A172 (cell line): ENCODE data around the gene NLRP6. TPM values are rescaled to one million over a fixed set of nuclear protein-coding genes. Genes with fewer than 3 reads are reported as not detected.

Source experiments
- DNase-seq: peaks from one replicate; pipeline ENCODE4 v3.0.0-alpha.2; 2015; ENCODE audit warnings: low spot score
- total RNA-seq: library from RNA; depleted of rRNA; stranded (reverse); fragments of >200 nt; shearing (Covaris generic); gene quantifications from 2 replicates; pipeline ENCODE4 v1.2.3, GENCODE V29; 2014

The NLRP6 gene
- total RNA-seq, 1 experiment from 2014 or later: not detected

GRCh38 chr11:293852-294661 is 15.8 kb downstream of the NLRP6 start:
- no peak for DNase-seq

- no peak for DNase-seq
Measured at GRCh38 chr11:294780-295179, 16.6 kb downstream of the NLRP6 start.

DNA sequence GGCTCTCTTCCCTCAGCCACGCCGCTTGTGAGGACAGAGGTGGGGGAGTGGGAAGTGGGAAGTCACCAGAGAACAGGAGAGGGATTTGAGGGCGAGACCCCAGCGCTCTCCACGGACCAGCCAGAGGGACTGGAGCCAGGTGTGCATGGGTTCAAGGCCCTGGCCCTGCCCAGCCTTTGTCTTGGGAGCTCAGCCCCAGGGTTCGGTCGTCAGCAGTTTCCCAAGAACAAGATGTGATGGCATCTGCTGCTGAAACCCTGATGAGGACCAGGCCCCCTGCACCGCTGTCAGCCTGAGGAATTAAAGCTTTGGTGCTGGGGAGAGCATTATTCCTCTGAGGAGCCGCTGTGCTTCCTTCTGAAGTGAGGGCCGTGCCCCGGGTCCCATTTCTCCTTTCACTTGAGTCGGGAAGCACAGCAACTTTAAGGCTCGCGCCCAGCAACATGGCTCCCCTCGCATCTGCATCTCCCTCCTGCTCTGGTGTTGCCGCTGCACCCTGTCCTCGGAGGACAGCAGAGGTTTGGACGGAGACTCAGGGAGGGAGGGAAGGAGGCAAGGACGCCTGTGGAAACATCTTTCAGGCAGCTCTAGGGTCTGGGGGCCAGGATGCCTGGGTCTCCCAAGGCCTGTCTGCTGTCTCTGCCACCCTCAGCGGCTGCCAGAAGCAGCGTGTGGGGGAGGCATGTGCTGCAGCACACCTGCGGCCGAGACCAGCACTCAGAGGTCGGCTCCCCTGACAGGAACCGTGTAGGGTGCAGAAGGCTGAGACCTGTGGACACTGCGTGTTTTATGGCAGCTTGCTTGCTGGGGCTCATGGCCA is 17.4 kb downstream of the NLRP6 start:
- no peak for DNase-seq

DNA sequence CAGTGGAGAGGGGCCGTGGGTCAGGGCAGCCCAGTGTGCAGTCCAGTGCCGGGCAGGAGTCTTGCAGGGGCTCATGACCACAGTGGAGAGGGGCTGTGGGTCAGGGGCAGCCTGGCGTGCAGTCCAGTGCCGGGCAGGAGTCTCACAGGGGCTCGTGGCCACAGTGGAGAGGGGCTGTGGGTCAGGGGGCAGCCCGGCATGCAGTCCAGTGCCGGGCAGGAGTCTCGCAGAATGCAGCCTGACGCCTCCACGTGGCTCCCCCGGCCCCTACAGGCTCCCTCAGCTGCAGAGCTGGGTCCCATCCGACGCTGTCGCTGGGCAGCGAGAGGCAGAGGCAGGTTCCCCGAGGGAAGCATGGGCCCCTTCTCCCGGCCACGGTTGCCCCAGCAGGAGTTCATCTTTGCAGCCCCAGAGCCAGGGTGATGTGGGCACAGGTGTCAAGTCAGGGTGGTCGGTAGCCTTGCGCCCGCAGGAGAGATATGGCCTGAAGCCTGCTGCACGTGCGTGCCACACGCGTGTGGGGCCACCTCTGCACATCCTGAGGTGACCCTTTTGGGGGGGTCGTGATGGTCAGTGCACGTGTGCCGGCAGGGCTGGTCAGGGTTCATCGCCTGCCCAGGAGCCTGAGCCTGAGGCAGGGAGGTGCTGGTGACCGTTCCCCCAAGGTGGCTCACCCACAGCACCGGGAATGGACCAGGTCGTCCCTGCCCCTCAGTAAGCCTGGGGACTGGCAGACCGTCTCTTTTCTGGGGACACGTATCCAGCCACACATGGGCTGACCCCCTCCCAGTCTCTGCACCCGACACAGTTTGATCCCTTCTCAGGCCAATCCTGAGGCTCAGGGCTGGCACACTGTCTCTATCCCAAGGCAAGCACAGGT is 18.2 kb downstream of the NLRP6 start:
- no peak for DNase-seq

- DNase-seq: no peak
Measured at GRCh38 chr11:297051-297585, 18.9 kb downstream of the NLRP6 start.

DNA sequence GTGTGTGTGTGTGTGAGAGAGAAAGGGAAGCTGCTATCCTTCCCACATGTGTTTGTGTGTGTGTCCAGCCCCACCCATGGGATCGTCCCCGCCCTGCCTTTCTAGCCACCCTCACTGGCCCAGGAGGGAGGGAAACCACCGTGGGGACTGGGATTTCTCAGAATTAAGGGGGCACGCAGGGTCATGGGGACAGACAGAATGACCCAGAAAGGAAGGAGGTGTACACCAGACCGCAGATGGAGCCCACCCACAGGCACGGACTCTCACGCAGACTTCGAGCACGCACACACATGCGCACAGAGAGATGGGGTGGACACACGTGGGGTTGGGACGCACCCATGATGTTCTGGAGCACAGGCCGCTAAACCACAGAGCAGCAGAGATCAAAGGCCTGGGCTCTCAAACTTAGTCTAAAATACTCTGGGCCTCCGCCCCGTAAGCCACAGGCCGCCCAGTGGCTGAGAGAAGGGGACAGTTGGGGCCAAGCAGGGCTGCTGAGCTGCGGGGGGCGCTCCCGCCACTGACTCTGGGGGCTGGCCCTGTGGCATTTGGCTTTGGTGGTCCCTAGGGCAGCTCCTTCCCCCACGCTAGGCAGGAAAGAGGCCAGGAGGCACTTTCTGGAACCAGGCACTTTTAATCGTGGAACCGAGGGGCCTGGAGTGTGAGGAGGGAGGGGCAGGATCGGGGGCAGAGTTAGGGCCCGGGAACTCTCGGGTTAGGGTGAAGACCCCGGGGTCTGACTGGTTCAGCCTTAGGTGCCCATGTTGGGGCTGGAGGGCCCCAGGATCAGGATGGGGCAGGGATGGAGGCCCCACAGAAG is 19.6 kb downstream of the NLRP6 start:
- DNase-seq: no peak

DNA sequence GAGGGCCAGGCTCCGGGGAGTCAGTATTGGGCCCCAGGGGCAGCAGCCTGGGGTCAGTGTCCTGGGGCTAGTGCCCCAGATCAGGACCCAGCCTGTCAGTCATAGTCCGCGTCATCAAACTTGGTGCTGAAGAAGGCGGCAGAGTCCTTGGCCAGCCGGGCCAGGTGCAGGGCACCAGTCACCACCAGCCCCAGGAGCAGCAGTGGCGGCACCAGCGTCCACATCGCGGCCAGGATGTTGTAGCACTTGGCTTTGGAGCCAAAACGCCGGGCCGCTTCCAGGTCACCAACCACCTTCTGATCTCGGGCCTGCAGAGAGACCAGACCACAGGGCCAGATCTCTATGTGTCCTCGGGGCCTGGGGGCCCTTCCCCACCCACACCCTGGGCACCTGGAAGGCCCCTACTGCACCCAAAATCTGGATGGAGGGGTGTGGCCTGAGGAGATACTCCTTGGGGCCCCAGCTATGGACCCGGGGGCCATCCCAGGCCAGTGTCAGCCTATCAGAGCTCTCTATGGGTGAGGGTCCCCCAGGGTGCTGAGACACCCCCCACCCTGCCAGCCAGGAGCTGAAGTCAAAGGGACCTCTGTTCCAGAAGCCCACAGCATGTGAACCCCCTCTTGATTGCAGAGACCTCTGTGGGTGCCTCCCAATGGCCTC is 20.3 kb downstream of the NLRP6 start:
- no peak for DNase-seq

DNA sequence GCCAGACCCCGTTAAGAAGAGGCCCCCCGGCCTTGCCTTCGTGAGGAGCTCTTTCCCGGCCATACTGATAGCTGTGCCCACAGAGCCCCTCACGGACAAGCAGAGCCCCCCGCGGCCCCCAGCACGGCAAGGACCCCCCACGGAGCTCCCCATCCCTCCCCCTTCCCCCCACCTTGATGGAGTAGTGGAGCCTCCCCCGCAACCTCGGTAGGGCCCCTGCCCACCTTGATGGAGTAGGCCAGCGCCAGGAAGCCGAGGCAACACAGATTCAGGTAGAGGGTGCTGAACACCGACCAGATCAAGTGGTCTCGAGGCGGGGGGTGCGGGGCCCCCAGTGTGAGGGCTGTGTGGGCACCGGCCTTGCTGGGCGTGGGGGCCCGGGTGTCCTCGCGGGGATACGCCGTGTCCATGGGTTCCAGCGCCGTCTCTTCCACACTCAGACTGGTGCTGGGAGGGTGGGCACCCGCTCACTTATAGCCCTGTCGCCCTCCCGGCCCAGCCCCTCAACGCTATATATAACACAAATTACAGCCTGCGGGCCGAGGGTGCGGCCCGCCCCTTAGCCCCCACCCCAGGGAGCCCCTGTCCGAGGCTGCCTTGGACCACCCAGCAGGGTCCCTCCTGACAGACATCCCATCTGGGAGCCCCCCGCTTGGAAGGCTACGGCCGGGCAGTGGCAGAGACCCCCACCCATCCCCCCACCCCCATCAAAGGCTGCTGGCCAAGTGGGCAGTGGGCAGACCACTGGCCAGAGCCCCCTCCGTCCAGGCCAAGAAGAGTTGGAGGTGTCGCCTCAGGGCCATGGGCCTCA is 21.1 kb downstream of the NLRP6 start, which contains the start of gene IFITM5:
Gene IFITM5, minus strand, starts transcription at position 446 of the 811 bp plus-strand sequence. Its CDS starts 36 bp downstream, at position 410.
- no peak for DNase-seq

- no peak for DNase-seq
Measured at GRCh38 chr11:299951-300735, 21.9 kb downstream of the NLRP6 start.

DNA sequence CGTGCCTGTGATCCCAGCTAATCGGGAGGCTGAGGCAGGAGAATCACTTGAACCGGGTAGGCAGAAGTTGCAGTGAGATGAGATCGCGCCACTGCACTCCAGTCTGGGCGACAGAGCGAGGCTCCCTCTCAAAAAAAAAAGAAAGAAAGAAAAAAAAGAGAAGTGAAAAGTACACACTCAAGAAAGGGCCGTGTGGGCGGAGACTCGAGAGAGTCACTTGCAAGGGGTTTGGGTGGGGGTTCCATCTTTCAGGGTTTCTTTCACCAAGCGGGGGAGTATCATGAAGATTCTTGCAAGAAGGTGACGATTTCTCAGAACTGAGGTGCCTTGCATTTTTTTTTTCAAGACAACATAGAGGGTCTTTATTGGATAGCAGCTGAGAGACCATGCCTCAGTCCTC is 25.2 kb downstream of the NLRP6 start:
- no peak for DNase-seq

DNA sequence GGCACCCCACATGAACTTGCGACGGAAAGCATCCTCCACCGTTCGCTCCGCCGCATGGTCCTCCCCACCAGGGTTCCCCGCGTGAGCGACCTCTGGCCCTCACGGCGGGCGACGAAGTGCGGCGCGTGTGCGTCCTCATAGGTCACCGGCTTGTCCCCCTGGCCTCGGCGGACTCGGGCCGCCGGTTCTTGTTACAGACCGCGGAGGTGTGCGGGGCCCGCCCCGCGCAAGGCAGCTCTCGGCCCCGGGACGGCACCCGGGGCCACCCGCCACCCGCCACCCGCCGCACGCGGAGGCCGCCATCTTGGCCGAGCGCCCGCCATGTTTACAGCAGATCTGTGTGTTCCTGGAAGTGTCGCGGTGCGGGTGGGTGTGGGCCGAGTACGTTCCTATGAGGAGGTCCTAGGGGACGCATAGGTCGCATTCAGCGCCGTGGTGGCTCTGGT is 25.9 kb downstream of the NLRP6 start:
- DNase-seq: no peak

DNA sequence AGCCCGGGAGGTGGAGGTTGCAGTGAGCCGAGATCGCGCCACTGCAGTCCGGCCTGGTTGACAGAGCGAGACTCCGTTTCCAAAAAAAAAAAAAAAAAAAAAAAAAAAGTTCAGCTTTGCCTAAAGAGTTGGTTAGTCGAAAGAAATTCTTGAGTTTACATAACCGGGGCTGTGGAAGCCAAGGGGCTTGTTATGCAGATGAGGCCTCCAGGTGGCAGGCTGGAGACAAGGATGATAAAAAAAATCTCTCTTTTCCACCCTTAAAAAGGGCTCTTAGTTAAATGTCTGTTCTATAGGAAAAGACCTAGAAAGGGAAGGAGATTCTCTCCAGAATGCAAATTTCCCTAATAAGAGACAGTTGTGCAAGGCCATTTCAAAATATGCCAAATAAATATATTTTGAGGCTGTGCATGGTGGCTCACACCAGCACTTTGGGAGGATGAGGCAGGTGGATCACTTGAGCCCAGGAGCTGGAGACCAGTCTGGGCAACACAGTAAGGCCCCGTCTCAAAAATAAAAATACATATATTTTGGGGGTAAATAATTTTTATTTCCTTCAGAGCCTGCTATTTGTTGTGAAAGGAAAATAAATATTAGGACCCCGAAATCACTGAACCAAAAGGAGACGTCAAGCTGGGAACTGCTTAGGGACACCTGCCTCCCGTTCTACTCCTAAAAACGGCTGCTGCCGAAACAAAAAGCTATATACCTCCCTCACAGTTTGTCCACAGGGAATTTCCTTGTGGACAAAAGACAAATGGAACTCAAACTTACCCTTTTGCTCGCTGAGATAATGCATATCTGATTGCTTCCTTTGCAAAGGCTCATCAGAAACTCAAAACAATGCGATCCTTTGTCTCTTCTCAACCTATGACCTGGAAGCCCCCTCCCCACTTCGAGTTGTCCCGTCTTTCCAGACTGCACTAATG is 27.0 kb downstream of the NLRP6 start:
- DNase-seq: peak; percentile 70

GRCh38 chr11:305844-306211 is 27.6 kb downstream of the NLRP6 start:
- no peak for DNase-seq

- no peak for DNase-seq
Measured at GRCh38 chr11:306645-307371, 28.6 kb downstream of the NLRP6 start.

- DNase-seq: peak; percentile 53
Measured at GRCh38 chr11:307766-308708, 29.8 kb downstream of the NLRP6 start, which contains the start of gene IFITM2. Gene IFITM2 (plus strand): TSS chr11:307816. CDS start chr11:308193, 377 bp downstream.
